ENCODE data around the gene MPDU1. TPM values are rescaled to one million over a fixed set of nuclear protein-coding genes. Genes with fewer than 3 reads are reported as not detected.

MPDU1 gene
- total RNA-seq, 3 donors from 2014 or later: 55.2 to 101 (median 94.5) TPM

- ATAC-seq (no peak), DNase-seq (no peak)
- H3K36me3 ChIP-seq (ENCODE audit: low read depth): no peaks in the 10 kb centered on the region
- H3K9me3 ChIP-seq: no peaks in the 10 kb centered on the region
- intact Hi-C loops (cut with DNase I, micrococcal nuclease): no loop called here
- H3K4me3 ChIP-seq: no peak overlapping the region
- no peak for TF ChIP-seq CTCF (IDR thresholded peaks at IDR 0.05)
- peaks cover 23% of the 10 kb centered on the region for H3K4me1 ChIP-seq (ENCODE audit: low read depth)
Measured at GRCh38 chr17:7553356-7553755, 30.3 kb upstream of the MPDU1 start.

GRCh38 chr17:7555320-7555948, 28.2 kb upstream of the MPDU1 start:
- intact Hi-C loops (cut with DNase I, micrococcal nuclease): no loop called here
- no peak overlapping the region for H3K4me3 ChIP-seq
- peaks cover 32% of the 10 kb centered on the region for H3K4me1 ChIP-seq (ENCODE audit: low read depth)
- H3K36me3 ChIP-seq (ENCODE audit: low read depth): no peaks in the 10 kb centered on the region
- no peak for ATAC-seq
- no peak for TF ChIP-seq CTCF (IDR thresholded peaks at IDR 0.05)
- DNase-seq: no peak
- H3K9me3 ChIP-seq: no peaks in the 10 kb centered on the region

- H3K36me3 ChIP-seq (ENCODE audit: low read depth): no peaks in the 10 kb centered on the region
- ATAC-seq (peak; percentile 37), DNase-seq (peak; percentile 74 to 75 (median 75))
- peaks cover 42% of the 10 kb centered on the region for H3K4me1 ChIP-seq (ENCODE audit: low read depth)
- intact Hi-C loops (cut with DNase I, micrococcal nuclease): no loop called here
- H3K4me3 ChIP-seq: no peak overlapping the region
- no peak for TF ChIP-seq CTCF (IDR thresholded peaks at IDR 0.05)
- no peaks in the 10 kb centered on the region for H3K9me3 ChIP-seq
Measured at GRCh38 chr17:7556627-7557026, 27.0 kb upstream of the MPDU1 start.

- intact Hi-C loops (cut with DNase I, micrococcal nuclease): no loop called here
- no peaks in the 10 kb centered on the region for H3K36me3 ChIP-seq (ENCODE audit: low read depth)
- no peak overlapping the region for H3K4me3 ChIP-seq
- no peaks in the 10 kb centered on the region for H3K9me3 ChIP-seq
- no peak for TF ChIP-seq CTCF (IDR thresholded peaks at IDR 0.05)
- peaks cover 42% of the 10 kb centered on the region for H3K4me1 ChIP-seq (ENCODE audit: low read depth)
- DNase-seq: peak; percentile 75 to 81 (median 81)
- peak; percentile 41 for ATAC-seq
Measured at GRCh38 chr17:7557147-7557764, 26.4 kb upstream of the MPDU1 start.

DNA sequence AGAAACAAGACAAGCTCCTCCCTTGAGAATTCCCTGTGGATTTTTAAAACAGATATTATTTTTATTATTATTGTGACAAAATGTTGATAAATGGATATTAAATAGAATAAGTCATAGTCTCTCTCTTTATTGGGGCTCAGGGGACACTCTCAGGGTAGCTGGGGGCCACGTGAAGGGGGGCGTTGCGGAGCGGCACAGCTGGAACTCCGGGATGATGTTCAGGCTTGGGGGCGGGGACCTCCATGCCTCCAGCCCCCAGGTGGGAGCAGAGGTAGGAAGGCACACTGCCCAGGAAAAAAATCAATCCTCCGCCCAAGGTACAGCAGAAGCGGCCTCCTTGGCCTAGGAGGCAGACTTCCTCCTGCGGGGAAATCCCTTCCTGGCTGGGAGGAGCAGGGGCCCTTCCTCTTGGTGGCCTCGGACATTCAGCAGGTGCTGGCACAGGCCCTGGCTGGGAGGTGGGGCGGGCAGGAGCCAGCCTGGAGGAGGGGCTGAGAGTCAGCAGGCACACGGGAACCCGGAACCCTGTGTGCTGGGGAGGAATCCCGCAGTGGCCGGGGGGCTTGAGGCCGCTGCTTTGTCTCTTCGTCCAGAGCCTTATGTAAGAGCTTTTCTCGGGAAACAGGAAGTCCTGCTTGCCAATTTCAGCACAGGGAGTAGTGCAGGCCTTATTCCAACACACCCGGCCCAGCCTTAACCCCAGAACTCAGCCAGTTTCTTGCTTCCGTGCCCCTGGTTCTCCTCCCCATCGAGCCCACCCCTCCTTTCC, 25.7 kb upstream of the MPDU1 start:
- peaks cover 48% of the 10 kb centered on the region for H3K4me1 ChIP-seq (ENCODE audit: low read depth)
- no peak for TF ChIP-seq CTCF (IDR thresholded peaks at IDR 0.05)
- no peaks in the 10 kb centered on the region for H3K36me3 ChIP-seq (ENCODE audit: low read depth)
- DNase-seq (peak; percentile 93 to 97 (median 95)), ATAC-seq (peak; percentile 74)
- intact Hi-C loops (cut with DNase I, micrococcal nuclease): no loop called here
- H3K9me3 ChIP-seq: no peaks in the 10 kb centered on the region
- H3K4me3 ChIP-seq: no peak overlapping the region
